ENCODE data around the gene PCDHA8. TPM values are rescaled to one million over a fixed set of nuclear protein-coding genes. Genes with fewer than 3 reads are reported as not detected.

Gene PCDHA8
- total and polyA plus RNA-seq, 2 of the 13 experiments (the other 11 are each of a cell fraction or from before 2014, with no cell fraction given) = 0.03 to 0.11 TPM

- Histone ChIP-seq H3K79me2 (ENCODE audit: insufficient read depth, low read length) (no peaks in the 10 kb centered on the region), H3K4me3 (replicated peaks in 1 of 3; ENCODE audit: insufficient read depth in 1 of 3, low read depth in 2 of 3, low read length in 3 of 3) (no peak overlapping the region), H3K27me3 (ENCODE audit: control insufficient read depth in 1 of 2, insufficient read depth in 2 of 2, low read length in 2 of 2) (no peaks in the 10 kb centered on the region), H3K27ac (ENCODE audit: extremely low read length, insufficient read depth, low read length) (no peak overlapping the region), H3K4me1 (ENCODE audit: insufficient read depth, low read length) (no peaks in the 10 kb centered on the region), H3K9me3 (ENCODE audit: low read length) (peaks cover 35% of the 10 kb centered on the region), H4K20me1 (ENCODE audit: insufficient read depth, low read length) (no peaks in the 10 kb centered on the region), H2AFZ (ENCODE audit: low read length) (no peak overlapping the region), H3K4me2 (ENCODE audit: low read depth, low read length) (no peak overlapping the region), H3K9ac (ENCODE audit: insufficient read depth, low read depth, low read length) (no peak overlapping the region), H3K36me3 (replicated peaks in 1 of 2; ENCODE audit: control insufficient read depth in 1 of 2, insufficient read depth in 2 of 2, low read length in 2 of 2) (no peaks in the 10 kb centered on the region)
- in situ Hi-C loops (cut with HindIII; ENCODE audit: extremely low pct_ligation_motif_present, low pct_unique_long_range_greater_than_20kb) (no loop called here), intact Hi-C loops (cut with micrococcal nuclease; ENCODE audit: unreplicated experiment) (no loop called here)
- BruUV-seq (replicated peaks) = no TSS peak
- DNase-seq (ENCODE audit: low spot score) (no peak), FAIRE-seq (no peak), ATAC-seq (no peak)
- TF ChIP-seq ZNF678 (CRISPR knock-in tag; IDR thresholded peaks at IDR 0.05) (no peak), GPBP1L1 (CRISPR knock-in tag; IDR thresholded peaks at IDR 0.05) (no peak), TFDP2 (CRISPR knock-in tag; IDR thresholded peaks at IDR 0.05) (no peak), ELF4 (CRISPR knock-in tag; IDR thresholded peaks at IDR 0.05; ENCODE audit: borderline replicate concordance) (no peak), ZNF513 (CRISPR knock-in tag; conservative IDR thresholded peaks at IDR 0.05) (no peak), MTA3 (CRISPR knock-in tag; IDR thresholded peaks at IDR 0.05) (no peak), TAF1 (CRISPR knock-in tag; IDR thresholded peaks at IDR 0.05) (no peak), ARHGAP35 (CRISPR knock-in tag; IDR thresholded peaks at IDR 0.05; ENCODE audit: borderline replicate concordance) (no peak), KDM1A (CRISPR knock-in tag; IDR thresholded peaks at IDR 0.05) (no peak), RFXANK (CRISPR knock-in tag; IDR thresholded peaks at IDR 0.05) (no peak), SMAD3 (CRISPR knock-in tag; IDR thresholded peaks at IDR 0.05) (no peak), STAG1 (CRISPR knock-in tag; IDR thresholded peaks at IDR 0.05) (no peak), EHMT2 (IDR thresholded peaks at IDR 0.05; ENCODE audit: borderline replicate concordance, low read depth, low read length) (no peak), ZBTB21 (CRISPR knock-in tag; IDR thresholded peaks at IDR 0.05) (no peak)
- ChIA-PET POLR2A (no interaction called here), CTCF (ENCODE audit: low intra/inter-chr PET ratio, low total read pairs) (no interaction called here)
- 69% methylated on average over 13 of the region's 39 CpGs for WGBS (ENCODE audit: low lambda C conversion rate)
Observed at GRCh38 chr5:140796718-140797095, 44.3 kb upstream of the PCDHA8 start.

Measured in HepG2 (cell line).